Type B pancreatic cell (in vitro differentiated cells): Measurements from ENCODE around the gene ANO8. TPM values are rescaled to one million over a fixed set of nuclear protein-coding genes. Genes with fewer than 3 reads are reported as not detected.

Source experiments
- DNase-seq: peaks from one replicate; pipeline ENCODE4 v3.0.0; 2021; ENCODE audit warnings: mixed read lengths; ENCODE audit not compliant: unreplicated experiment; ENCODE audit errors: extremely low spot score
- H3K27ac Mint-ChIP-seq: 2 replicates; pipeline ENCODE4 v1.8.0; 2021; ENCODE audit warnings: mild to moderate bottlenecking, mixed read lengths
- H3K27me3 Mint-ChIP-seq: 2 replicates; pipeline ENCODE4 v1.8.0; 2021; ENCODE audit warnings: mixed read lengths
- H3K36me3 Mint-ChIP-seq: 2 replicates; pipeline ENCODE4 v1.8.0; 2021; ENCODE audit warnings: mixed read lengths
- H3K4me1 Mint-ChIP-seq: one replicate; pipeline ENCODE4 v1.8.0; 2021; ENCODE audit warnings: mixed read lengths; ENCODE audit not compliant: unreplicated experiment
- H3K4me3 Mint-ChIP-seq: 2 replicates; pipeline ENCODE4 v1.8.0; 2021; ENCODE audit warnings: mild to moderate bottlenecking, mixed read lengths
- H3K9me3 Mint-ChIP-seq: 2 replicates; pipeline ENCODE4 v1.8.0; 2021; ENCODE audit warnings: mixed read lengths
- CTCF ChIP-seq: fragments of 200-600 bp; sonication (generic); conservative IDR thresholded peaks from 2 replicates; pipeline ENCODE4 v1.5.0; 2021; ENCODE audit warnings: antibody characterized with exemption, mild to moderate bottlenecking
- total RNA-seq: library from RNA; stranded (reverse); gene quantifications from 2 replicates; pipeline ENCODE4 v1.2.1, GENCODE V29; 2021; ENCODE audit warnings: low replicate concordance

Gene ANO8
- total RNA-seq, 1 donor from 2014 or later, result 38.4 TPM

DNA sequence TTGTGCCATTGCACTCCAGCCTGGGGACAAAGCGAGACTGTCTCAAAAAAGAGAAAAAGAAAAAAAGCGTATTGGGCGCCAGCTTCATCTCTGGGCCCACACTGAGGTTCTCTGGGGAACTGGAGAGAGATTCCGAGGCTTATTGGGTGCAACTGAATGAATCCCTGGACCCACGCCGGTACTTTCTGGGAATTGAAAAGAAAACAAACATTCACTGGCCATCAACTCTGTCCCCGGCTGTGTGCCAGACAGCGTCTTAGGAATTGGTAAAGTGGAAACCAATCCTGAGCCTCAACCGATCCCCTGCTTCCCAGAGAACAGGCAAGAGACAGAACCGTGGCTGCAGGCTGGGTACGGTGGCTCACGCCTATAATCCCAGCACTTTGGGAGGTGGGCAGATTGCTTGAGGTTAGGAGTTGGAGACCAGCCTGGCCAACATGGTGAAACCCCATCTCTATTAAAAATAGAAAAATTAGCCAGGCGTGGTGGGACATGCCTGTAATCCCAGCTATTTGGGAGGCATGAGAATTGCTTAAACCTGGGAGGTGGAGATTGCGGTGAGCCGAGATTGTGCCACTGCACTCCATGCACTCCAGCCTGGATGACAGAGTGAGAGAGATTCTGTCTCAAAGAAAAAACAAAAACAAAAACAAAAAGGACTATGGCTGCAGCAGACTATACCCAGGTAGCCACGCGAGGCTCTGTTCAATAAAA lies 8.6 kb downstream of the ANO8 start:
- Mint-ChIP-seq H3K27ac (no peak overlapping the region), H3K27me3 (peaks cover 10% of the 10 kb centered on the region), H3K4me1 (peaks cover 5% of the 10 kb centered on the region), H3K4me3 (no peak overlapping the region), H3K36me3 (peaks cover 8% of the 10 kb centered on the region), H3K9me3 (no peaks in the 10 kb centered on the region)
- no peak for DNase-seq
- TF ChIP-seq CTCF, result no peak

DNA sequence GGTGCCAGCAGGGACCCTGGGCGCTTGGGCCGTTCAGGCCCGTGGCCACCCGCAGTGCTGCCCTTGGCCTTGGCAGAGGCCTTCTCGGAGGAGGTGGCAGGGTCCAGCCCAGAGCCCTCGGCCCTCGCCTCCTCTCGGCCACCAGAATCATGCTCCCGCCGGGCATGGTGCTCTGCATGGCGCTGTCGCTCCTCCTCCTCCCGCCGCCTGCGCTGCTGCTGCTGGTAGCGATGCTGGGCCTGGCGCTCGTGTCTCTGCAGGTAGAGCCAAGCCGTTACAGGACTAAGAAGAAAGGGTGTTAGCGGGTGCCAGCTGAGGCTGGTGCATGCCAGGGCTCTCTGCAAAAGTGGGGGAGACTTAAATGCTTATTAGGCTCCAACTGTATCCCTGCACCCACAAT lies 9.5 kb downstream of the ANO8 start:
- H3K4me3 Mint-ChIP-seq, result no peak overlapping the region
- no peak for TF ChIP-seq CTCF
- DNase-seq, result no peak
- peaks cover 5% of the 10 kb centered on the region for H3K4me1 Mint-ChIP-seq
- H3K27me3 Mint-ChIP-seq, result peaks cover 7% of the 10 kb centered on the region
- H3K27ac Mint-ChIP-seq, result no peak overlapping the region
- no peaks in the 10 kb centered on the region for H3K9me3 Mint-ChIP-seq
- peaks cover 3% of the 10 kb centered on the region for H3K36me3 Mint-ChIP-seq

DNA sequence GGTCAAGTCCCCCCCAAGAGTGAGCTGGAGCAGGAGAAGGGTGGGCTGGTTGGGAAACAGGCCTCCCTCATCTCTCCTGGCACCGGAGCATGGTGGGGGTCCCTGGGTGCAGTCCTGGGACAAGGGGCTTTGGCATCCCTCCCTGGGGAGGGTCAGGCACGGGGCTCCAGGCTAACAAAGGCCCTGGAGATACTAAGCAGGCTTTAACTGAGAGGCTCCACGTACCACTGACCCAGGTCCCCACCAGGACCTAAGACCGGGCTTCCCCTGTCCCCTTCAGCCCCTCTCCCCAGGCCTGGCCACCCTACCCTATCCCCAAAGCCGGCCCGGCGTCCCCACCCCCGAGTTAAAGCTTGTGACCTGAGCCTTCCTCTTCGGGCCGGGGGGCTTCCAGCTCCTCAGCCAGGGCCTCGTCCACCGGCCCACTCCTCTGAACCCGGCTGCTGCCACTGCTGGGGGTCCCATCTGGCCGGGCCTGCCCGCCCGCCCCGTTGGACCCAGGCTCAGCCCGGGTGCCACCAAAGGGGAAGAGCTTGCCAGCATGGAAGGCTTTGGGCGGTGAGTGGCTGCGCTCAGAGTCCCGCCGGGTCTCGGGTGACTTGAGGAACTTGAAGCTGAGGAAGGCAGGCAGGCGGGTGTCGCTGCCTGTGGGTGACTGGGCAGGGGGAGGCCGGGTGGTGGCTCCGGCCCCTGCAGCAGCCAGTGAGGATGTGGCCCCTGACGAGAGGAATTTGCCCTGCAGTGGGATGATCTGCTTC lies 10.1 kb downstream of the ANO8 start:
- no peak for DNase-seq
- Mint-ChIP-seq H3K4me1 (peaks cover 5% of the 10 kb centered on the region), H3K36me3 (peaks cover 3% of the 10 kb centered on the region), H3K27ac (no peak overlapping the region), H3K4me3 (no peak overlapping the region), H3K27me3 (peaks cover 3% of the 10 kb centered on the region), H3K9me3 (no peaks in the 10 kb centered on the region)
- TF ChIP-seq CTCF, result no peak

- Mint-ChIP-seq H3K27ac (no peak overlapping the region), H3K4me1 (peaks cover 5% of the 10 kb centered on the region), H3K27me3 (peaks cover 3% of the 10 kb centered on the region), H3K4me3 (no peak overlapping the region), H3K9me3 (no peaks in the 10 kb centered on the region), H3K36me3 (peaks cover 3% of the 10 kb centered on the region)
- no peak for DNase-seq
- TF ChIP-seq CTCF, result no peak
These were observed 10.7 kb downstream of the ANO8 start for GRCh38 chr19:17323964-17324332.

DNA sequence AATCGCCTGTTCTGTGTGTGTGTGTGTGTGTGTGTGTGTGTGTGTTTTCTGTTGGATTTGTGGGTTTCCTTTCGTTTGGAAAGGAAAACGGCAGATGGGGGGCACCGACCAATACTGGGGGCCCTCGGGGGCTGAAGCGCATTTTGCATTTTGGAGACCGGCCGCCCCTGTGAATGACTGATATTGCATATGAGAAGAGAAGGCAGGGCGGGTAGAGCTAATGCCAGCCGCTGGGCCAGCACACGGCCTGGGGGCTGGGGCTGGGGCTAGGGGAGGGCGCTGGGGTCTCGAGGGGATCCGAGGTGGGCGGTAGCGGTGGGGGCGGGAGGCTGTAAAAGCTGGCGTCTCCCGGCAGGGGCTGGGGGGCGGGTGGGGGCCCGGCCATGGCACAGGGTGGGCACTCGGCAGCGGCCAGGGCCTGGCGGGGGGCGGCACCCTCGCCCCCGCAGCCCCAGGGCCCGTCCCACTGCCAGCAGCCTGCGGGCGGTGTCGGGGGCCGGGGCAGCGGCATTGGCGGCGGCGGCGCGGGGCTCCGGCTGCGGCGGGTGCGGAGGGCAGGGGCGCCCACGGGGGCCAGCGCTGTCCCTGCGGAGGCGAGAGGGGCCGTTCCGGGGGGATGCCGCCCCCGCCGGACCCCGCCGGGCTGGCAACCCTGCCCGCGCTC lies 11.2 kb downstream of the ANO8 start:
- no peaks in the 10 kb centered on the region for H3K9me3 Mint-ChIP-seq
- no peak overlapping the region for H3K4me3 Mint-ChIP-seq
- H3K27ac Mint-ChIP-seq, result no peak overlapping the region
- peaks cover 5% of the 10 kb centered on the region for H3K4me1 Mint-ChIP-seq
- TF ChIP-seq CTCF, result no peak
- H3K36me3 Mint-ChIP-seq, result peaks cover 3% of the 10 kb centered on the region
- no peak for DNase-seq
- H3K27me3 Mint-ChIP-seq, result peaks cover 3% of the 10 kb centered on the region
